Stomach (tissue), 9 donors: Measurements from ENCODE around the gene ISCA1. TPM values are rescaled to one million over a fixed set of nuclear protein-coding genes. Genes with fewer than 3 reads are reported as not detected.

Experiments used
- DNase-seq, 2 donors: peaks; one replicate each; pipeline versions ENCODE4 v3.0.0 to v3.0.0-alpha.2; 2013 to 2019
- H3K27ac ChIP-seq, 5 donors: fragments of 200-600 bp in 4 of 5; sonication (generic) in 4 of 5; one replicate each; pipeline ENCODE4 v1.5.1; 2013 to 2019; ENCODE audit warnings: mild to moderate bottlenecking in 1 of 5, moderate library complexity in 1 of 5
- H3K27me3 ChIP-seq, 3 donors: fragments of 200-600 bp; sonication (generic); one replicate each; pipeline ENCODE4 v1.5.1; 2017 to 2019; ENCODE audit warnings: mixed run types in 1 of 3
- H3K36me3 ChIP-seq, 4 donors: fragments of 200-600 bp; sonication (generic); 1 replicate in 3 of 4; 2 replicates in 1 of 4; pipeline ENCODE4 v1.5.1; 2016 to 2019
- H3K4me1 ChIP-seq, 4 donors: fragments of 200-600 bp; sonication (generic); one replicate each; pipeline ENCODE4 v1.5.1; 2016 to 2019
- H3K4me3 ChIP-seq, 4 donors: fragments of 200-600 bp; sonication (generic) in 3 of 4; one replicate each; pipeline ENCODE4 v1.5.1; 2016 to 2019; ENCODE audit warnings: mild to moderate bottlenecking in 1 of 4
- H3K9me3 ChIP-seq, 4 donors: fragments of 200-600 bp; sonication (generic); one replicate each; pipeline ENCODE4 v1.5.1; 2016 to 2019
- CTCF ChIP-seq, 7 experiments: fragments of 450-650 bp in 4 of 7; fragments of 200-600 bp in 3 of 7; sonication (generic) in 3 of 7; IDR thresholded peaks; one replicate each; pipeline ENCODE4 v1.5.1; 2016 to 2019; ENCODE audit warnings: antibody characterized with exemption in 7 of 7, control low read depth in 2 of 7, mild to moderate bottlenecking in 1 of 7
- EP300 ChIP-seq: sonication (generic); formaldehyde crosslinking; IDR thresholded peaks from one replicate; pipeline ENCODE4 v1.6.1; 2017; ENCODE audit warnings: antibody characterized with exemption
- POLR2A ChIP-seq, 4 donors: fragments of 450-650 bp; IDR thresholded peaks; one replicate each; pipeline ENCODE4 v1.6.1; 2016; ENCODE audit warnings: antibody characterized with exemption in 4 of 4, control low read depth in 2 of 4, mild to moderate bottlenecking in 1 of 4, moderate library complexity in 1 of 4
- POLR2AphosphoS5 ChIP-seq, 3 donors: sonication (generic); formaldehyde crosslinking; IDR thresholded peaks; one replicate each; pipeline ENCODE4 v1.6.1; 2016; ENCODE audit warnings: antibody characterized with exemption in 3 of 3
- WGBS, 5 donors: extraction: QIAGEN DNeasy Blood & Tissue Kit in 3 of 5; methylation state at CpG; one replicate each; pipeline versions ENCODE4 v1.1.5 to v1.1.7; 2013 to 2018; 5-methylcytosine and 5-hydroxymethylcytosine counted together
- intact Hi-C: fragments of 100-400 bp; cut with DNase I; formaldehyde crosslinking; loops from one replicate; pipeline ENCODE4 v1.15.1; 2023; ENCODE audit warnings: low total_unique reads
- polyA plus RNA-seq, 3 donors: library from polyadenylated mRNA; stranded (reverse); fragments of 200-250 nt; gene quantifications; one replicate each; pipeline ENCODE4 v1.2.3, GENCODE V29; 2013
- total RNA-seq, 5 donors: library from RNA; depleted of rRNA; stranded (reverse); fragments of >200 nt; gene quantifications; one replicate each; pipeline versions ENCODE4 v1.1.0 to v1.2.3, GENCODE V29; 2014 to 2016
- donor health status: healthy with polysubstance abuse.
- donor health status: Bipolar disorder and iron deficiency.
- donor health status: healthy.

Gene ISCA1
- total and polyA plus RNA-seq, 8 donors: 5.8 to 80.4 (median 32.2) TPM

GRCh38 chr9:86259557-86259956 is 22.8 kb downstream of the ISCA1 start, which contains the start of gene C9orf153:
Gene C9orf153 (minus strand): TSS chr9:86259657. CDS start chr9:86229603, 30,054 bp downstream.
- H3K4me3 ChIP-seq: no peak within 1 kb of the TSS
- DNase-seq: no peak
- H3K4me1 ChIP-seq: no peaks in the 10 kb centered on the region
- WGBS, 5 donors: 85 to 90% (median 89%) methylated on average over 8 of the region's 8 CpGs
- intact Hi-C loops: no loop called here
- no peaks in the 10 kb centered on the region for H3K9me3 ChIP-seq
- TF ChIP-seq CTCF (IDR thresholded peaks at IDR 0.05): no peak
- TF ChIP-seq POLR2AphosphoS5 (IDR thresholded peaks at IDR 0.05): no peak
- no peak for TF ChIP-seq EP300
- TF ChIP-seq POLR2A (IDR thresholded peaks at IDR 0.05): no peak
- H3K27me3 ChIP-seq: no peaks in the 10 kb centered on the region
- peaks cover 7 to 33% (median 32%) of the 10 kb centered on the region in 4 donors for H3K36me3 ChIP-seq
- H3K27ac ChIP-seq: no peak within 1 kb of the TSS

- 62 to 86% (median 79%) methylated on average over 2 of the region's 2 CpGs for WGBS, 5 donors
- no peak overlapping the region for H3K4me3 ChIP-seq
- H3K27ac ChIP-seq: no peak overlapping the region
- peaks cover 0 to 8% (median 4%) of the 10 kb centered on the region in 4 donors for H3K9me3 ChIP-seq
- intact Hi-C loops: no loop called here
- H3K36me3 ChIP-seq: peaks cover 0 to 12% (median 10%) of the 10 kb centered on the region in 4 donors
- DNase-seq: no peak
- no peaks in the 10 kb centered on the region for H3K27me3 ChIP-seq
- no peaks in the 10 kb centered on the region for H3K4me1 ChIP-seq
- TF ChIP-seq POLR2A (IDR thresholded peaks at IDR 0.05) (no peak), POLR2AphosphoS5 (IDR thresholded peaks at IDR 0.05) (no peak), CTCF (IDR thresholded peaks at IDR 0.05) (no peak), EP300 (no peak)
These were observed 24.9 kb downstream of the ISCA1 start for GRCh38 chr9:86257391-86257790.

- H3K27ac ChIP-seq: no peak overlapping the region
- peaks cover 0 to 7% (median 5%) of the 10 kb centered on the region in 4 donors for H3K36me3 ChIP-seq
- H3K27me3 ChIP-seq: no peaks in the 10 kb centered on the region
- no peak overlapping the region for H3K4me3 ChIP-seq
- H3K9me3 ChIP-seq: peaks cover 0 to 8% (median 4%) of the 10 kb centered on the region in 4 donors
- no peak for DNase-seq
- 80 to 91% (median 85%) methylated on average over 3 of the region's 3 CpGs for WGBS, 5 donors
- intact Hi-C loops: no loop called here
- no peak for TF ChIP-seq POLR2A (IDR thresholded peaks at IDR 0.05)
- no peak for TF ChIP-seq EP300
- no peak for TF ChIP-seq CTCF (IDR thresholded peaks at IDR 0.05)
- H3K4me1 ChIP-seq: no peaks in the 10 kb centered on the region
These were observed 25.7 kb downstream of the ISCA1 start for GRCh38 chr9:86256653-86257052.

- no peak for DNase-seq
- Histone ChIP-seq H3K4me1 (no peaks in the 10 kb centered on the region), H3K27ac (no peak overlapping the region), H3K27me3 (no peaks in the 10 kb centered on the region), H3K36me3 (no peaks in the 10 kb centered on the region), H3K9me3 (peaks cover 0 to 8% (median 4%) of the 10 kb centered on the region in 4 donors), H3K4me3 (no peak overlapping the region)
- intact Hi-C loops: no loop called here
- TF ChIP-seq CTCF (IDR thresholded peaks at IDR 0.05) (no peak), POLR2A (IDR thresholded peaks at IDR 0.05) (no peak)
- 96 to 99% (median 98%) methylated on average over 3 of the region's 3 CpGs for WGBS, 5 donors
These were observed 28.8 kb downstream of the ISCA1 start for GRCh38 chr9:86253577-86253976.
